GM19023 (cell line): ENCODE results near the gene MMP13.
"Not testable (repeated sequence)": the region's sequence is repeated elsewhere in the genome, so short reads cannot be mapped to it uniquely, and the experiment has no call there.

Experiments used
- ATAC-seq: cut with Tn5 transposase; IDR thresholded peaks from one replicate; pipeline ENCODE4 v1.9.1; 2021; ENCODE audit warnings: mild to moderate bottlenecking, moderate library complexity; ENCODE audit not compliant: unreplicated experiment

The MMP13 gene

DNA sequence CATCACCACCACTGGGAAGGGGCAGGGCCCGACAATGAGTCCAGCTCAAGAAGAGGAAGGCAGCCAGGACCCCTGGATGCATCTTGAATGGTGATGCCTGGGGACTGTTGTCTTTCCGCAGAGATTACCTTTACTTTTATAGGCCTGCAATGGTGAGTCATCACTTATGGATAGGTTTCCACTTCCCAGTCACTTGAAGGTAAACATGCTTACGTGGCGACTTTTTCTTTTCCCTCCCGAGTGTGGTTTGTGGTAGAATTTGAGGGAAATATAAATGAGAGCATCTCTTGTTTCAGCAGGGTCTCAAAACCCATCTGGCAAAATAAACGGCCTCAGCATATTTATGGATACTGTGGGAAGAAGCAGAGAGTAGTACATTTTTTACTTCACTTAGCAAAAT is at the start of gene MMP13:
Gene MMP13 (minus strand): TSS at position 109 of the 400 bp plus-strand sequence. CDS start 27 bp downstream, at position 82.
- no peak for ATAC-seq

DNA sequence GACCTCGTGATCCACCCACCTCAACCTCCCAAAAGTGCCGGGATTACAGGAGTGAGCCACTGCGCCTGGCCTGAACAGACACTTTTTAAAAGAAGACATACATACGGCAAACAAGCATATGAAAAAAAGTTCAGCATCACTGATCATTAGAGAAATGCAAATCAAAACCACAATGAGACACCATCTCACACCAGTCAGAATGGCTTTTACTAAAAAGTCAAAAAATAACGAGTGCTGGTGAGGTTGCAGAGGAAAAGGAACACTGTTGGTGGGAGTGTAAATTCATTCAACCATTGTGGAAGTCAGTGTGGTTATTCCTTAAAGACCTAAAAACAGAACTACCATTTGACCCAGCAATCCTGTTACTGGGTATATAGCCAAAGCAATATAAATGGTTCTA is 48.7 kb upstream of the MMP13 start:
- ATAC-seq = not testable (repeated sequence)

DNA sequence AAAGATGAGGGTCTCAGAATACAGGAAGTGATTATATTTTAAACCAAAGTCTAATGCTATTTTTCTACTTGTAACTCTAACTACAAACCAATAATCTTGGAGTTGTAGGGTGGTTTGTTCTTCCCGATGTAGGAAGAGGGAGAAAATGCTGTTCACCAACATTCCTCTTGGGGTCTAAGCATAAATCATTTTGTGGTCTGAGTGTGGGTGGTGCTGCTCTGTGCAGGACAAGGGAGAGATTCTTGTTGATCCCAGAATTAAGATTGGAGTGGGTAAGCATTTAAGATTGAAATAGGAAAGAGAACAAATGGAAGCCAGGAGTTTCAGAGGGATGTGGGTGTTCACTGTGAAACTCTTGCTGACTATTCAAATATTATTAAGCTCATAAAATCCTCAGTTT is 38.6 kb upstream of the MMP13 start:
- ATAC-seq = no peak

DNA sequence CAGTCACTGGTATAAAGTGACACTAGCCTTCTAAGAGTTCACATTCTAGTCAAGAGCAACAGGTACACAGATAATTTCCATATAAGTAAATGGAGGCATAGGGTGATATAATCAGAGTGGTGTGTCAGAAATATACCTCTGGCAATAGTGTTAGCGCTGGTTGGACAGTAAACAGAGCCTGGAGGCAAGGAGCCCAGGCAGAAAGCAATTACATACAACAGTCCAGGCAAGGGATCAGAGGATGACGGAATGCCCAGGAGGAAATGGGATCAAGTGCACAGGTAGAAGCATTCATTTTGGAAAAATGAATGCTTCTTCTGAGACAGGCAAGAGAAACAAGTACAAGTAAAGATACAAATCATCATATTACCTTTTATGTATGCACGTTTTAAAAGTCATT is 36.2 kb upstream of the MMP13 start:
- ATAC-seq = no peak

DNA sequence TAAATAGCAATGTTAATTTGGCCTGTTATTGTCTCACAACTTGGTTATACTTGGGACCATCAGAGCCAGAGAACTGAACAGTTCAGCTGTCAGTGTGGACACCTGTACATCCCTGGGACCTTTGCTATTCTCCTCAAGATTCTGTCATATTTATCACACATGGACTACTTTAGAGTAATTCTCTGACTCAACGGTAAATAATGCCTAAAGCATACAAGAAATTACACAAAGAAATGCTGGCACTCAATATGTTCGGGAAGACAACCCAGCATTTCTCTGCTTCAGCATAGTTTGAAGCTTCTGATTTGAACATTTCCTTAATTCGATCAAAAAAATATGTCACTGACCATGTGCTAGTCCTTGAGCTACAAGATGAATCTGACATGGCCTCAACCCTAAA is 34.6 kb upstream of the MMP13 start:
- no peak for ATAC-seq

DNA sequence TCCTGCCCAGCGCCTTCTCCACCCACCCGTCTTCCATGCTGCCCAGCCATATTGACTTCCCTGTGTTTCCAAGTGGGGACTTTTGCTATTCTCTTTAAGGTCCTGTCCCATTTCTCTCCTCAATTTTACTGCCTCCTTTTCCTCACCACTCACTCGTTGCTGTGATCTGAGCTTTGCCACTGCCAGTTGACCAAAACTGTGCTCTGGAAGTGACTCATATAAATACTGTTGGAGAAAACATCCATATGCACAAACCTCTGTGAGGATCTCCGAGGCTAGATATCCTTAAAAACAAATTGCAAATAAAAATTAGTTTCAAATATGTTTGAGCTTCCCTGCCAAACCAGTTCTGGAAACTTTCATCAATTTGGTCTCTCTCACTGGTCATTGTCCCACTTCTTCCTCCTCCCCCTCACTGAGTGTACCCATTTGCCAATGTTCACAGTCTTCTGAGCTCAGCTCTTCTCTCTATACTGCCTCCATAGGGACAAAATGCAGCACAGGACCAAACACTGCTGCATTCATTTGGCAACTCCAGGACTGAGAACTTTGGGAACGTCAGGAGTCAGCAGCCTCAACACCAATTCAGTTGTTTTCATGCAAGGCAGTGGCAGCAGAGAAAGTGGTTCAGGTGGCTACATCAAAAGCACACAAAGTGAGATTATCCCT is 34.0 kb upstream of the MMP13 start:
- no peak for ATAC-seq

DNA sequence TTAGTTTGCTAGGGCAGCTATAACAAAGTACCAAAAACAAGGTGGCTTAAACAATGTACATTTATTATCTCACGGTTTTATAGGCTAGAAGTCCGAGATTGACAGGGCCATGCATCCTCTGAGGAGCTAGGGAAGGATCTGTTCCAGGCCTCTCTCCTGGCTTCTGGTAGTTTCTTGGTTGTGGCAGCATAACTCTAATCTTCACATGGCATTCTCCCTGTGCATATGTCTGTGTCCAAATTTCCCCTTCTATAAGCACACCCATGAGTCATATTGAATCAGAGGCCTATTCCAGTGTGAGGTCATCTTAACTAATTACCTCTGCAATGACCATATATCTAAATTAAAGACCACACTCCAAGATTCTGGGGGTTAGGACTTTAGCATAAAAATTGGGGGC is 31.3 kb upstream of the MMP13 start:
- ATAC-seq = no peak

DNA sequence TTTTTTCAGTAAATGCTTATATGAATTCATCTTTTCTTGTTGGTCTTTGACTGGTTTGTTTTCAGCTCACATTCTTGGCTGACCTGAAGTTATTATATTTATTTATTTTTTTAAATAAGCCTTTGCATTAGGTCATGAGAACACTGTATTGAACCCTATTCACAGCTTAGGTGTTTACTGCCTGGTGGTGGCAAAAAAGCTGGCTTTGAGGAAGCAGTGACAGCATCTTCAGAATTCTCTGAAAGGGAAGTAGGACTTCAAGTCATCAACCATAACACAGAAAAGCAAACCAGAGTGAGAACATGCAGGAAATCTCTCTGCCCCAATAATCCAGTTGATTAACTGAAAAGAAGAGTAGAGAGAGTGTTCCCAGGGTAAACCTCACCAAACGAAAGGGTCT is 30.3 kb upstream of the MMP13 start:
- no peak for ATAC-seq

DNA sequence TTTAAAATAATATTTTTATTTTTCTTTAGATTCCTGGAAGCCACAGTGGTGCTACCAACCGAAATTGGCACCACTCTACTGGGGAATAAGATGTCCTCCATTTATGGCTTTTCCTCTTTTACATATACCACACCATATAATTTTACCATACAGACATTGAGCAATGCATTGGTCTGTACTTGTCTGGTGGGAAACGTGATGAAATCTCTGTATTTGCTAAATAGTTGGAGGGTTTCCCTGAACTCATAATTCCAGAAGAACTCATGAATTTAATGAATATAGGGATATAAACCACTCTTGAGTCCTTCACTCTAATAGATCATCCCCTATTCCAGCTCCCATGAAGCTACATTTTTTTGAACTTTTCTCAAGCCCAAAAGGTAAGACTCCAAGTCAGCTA is 28.0 kb upstream of the MMP13 start:
- ATAC-seq = no peak

DNA sequence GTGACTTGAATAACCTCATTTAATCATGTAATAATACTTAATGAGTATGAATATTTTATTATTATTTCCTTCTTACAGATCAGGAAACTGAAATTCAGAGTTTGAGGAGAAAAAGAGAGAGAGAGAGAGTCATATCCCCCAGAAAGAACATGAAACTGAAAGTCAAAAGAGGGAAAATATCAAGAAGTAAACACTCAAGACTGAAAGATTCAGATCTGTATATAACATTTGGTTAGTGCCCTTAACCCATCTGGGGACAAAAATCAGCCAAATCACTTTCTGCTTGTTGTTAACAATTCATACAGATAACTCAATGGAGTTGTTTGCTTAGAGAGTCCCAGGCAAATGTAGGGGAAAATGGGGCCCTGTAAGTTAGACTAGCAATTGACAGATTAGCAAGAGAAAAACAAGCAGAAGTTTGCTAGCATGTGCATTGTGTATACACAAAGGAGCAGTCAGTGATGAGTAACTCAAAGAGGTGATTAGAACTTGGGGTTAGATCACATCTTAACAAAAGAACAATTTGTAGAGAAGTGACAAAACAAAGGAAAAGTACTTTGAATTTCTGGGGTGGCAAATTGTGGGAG is 25.9 kb upstream of the MMP13 start:
- peak; percentile 48 for ATAC-seq

DNA sequence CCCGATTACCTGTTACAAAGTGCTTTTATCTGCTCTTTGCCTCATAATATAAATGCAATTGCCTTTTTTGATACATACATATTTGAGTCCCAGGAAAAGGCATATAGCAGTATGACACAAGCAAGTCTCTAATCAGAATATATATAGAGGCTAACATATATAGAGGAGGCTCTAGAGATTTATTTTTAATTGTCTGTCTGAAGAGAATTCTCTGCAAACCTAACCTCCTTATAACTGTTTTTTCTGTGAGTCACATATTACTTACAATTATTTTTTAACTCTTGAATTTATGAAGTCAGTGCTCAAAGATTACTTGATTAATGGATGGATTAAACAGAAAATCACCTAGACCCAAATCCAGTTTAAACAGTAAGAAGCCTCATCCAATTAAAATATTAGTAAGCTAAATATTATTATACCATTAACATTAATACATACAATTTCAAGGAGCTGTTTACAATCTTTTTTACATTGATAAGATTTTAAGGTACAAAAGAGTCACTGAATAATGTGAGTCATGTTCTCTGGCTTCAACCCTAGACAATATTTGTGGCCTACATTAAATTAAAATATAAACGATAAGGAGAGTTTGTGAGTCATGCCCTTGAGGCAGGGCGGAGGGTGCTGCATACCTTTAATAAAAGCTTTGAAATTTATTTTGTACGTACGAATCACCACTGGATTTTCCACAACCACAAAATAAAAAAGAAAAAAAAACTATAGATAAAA is 19.2 kb upstream of the MMP13 start:
- no peak for ATAC-seq

DNA sequence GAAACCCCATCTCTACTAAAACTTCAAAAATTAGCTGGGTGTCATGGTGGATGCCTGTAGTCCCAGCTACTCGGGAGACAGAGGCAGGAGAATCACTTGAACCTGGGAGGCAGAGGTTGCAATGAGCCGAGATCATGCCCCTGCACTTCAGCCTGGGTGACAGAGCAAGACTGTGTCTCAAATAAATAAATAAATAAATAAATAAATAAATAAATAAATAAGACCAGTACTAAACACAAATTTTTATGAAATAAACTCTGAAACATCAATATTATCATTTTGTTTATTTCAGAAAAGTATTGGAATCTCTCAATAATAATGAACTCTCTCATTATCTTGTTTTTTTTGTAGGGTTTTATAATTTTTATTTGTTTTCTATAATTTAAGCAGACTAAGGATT is 18.2 kb upstream of the MMP13 start:
- not testable (repeated sequence) for ATAC-seq

DNA sequence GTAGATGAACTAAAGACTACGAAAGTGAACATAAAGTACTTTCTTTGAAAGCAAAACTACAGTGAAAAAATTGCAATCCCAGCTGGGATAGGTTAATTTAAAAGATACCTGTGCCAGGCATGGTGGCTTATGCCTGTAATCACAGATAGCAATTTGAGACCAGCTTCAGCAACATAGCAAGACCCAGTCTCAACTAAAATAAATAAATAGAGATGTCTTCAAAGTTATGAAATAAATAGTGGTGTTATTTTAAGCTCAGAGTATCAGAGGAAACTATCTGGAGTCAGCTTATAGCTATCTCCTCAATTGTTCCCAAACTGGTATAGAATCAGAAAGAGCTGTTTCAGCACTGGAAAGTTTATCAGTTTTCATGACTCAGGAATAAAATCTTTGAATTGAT is 17.3 kb upstream of the MMP13 start:
- no peak for ATAC-seq

DNA sequence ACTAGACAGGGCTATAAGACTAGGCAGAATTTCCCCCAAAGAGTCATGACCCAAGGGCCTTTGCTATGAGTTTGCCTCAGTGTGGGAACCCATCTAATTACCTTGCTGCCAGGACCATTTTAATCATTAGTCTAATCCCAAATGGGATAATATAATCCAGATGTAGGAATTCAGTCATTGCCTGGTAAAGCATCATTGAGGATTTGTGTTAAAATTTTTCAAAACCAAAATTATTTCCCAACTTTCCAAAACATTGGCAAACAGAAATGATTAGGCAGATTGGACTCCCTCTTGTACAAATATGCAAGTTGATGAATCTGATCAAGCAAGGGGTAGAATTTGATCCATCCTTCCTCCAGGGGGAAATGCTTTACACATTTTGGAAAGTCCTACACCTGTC is 16.2 kb upstream of the MMP13 start:
- ATAC-seq = no peak

DNA sequence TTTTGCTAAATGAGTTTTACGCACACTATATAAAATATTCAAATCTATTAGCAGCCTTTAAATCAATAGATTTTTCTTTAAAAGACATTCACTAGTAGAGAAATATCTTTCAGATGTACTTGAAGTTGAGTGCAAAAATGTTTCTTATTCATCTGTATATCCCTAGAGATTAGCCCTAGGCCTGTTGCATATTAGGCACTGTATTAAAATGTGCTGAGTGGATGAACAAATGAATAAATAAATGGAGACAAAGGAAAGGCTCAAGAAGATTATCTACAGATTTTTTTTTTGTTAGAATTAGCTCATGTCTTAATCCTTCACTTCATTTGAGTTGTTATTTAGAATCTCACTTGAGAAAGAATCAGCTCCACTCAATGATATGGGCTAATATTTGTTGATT is 12.0 kb upstream of the MMP13 start:
- ATAC-seq = no peak

DNA sequence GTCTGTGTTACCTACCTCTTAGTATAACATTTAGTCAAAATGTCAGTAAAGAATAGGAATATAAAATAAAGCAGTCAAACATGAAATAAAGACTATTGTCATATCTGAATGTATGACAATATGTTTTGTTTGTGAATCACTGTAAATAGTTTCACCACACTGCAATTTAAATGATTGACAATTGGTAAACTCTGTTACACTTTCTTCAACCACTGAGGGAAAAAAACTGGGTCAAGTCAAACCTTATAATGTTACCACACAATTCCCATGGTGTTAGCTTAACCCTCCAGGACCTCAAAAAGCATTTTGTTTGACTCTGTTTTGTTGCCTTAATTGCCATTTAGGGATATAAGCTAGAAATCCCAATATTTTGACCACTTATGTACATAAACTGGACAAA is 10.5 kb upstream of the MMP13 start:
- no peak for ATAC-seq

DNA sequence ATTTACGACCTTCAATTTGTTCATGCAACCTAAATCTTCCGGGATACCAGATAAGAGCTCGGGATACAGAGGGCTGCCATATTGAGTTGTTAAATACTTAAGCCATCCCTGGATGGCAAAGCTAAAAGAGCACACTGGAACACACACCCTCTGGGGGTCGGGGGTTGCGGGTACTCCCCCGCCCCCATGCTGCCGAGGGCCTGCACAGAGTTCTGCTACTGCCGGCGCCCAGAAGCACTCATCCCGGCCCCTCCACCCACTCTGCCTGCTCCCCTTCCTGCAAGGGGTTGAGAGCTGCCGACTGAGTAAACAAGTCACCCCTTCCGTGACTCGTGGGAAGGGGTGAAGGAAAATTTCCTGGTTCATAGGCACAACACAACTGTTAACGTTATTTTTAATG is 9.3 kb upstream of the MMP13 start:
- no peak for ATAC-seq

DNA sequence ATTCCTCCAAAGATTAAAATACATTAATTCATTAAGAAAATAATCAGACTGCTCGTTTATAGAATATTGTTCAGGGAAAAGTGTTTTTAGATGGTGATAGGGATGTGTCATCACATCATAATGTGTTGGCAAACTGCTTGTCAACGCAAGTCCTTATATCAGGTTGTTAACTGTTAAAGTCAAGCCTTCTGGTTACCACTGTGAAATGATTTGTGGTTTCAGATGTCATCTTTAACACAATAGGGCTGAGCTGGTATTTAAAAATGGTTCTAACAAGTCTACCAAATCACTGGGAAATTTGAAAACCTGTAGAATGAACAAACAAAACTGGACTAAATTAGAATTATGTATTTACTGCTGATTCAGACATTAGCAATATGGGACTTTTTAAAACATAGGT is 2.4 kb upstream of the MMP13 start:
- no peak for ATAC-seq

DNA sequence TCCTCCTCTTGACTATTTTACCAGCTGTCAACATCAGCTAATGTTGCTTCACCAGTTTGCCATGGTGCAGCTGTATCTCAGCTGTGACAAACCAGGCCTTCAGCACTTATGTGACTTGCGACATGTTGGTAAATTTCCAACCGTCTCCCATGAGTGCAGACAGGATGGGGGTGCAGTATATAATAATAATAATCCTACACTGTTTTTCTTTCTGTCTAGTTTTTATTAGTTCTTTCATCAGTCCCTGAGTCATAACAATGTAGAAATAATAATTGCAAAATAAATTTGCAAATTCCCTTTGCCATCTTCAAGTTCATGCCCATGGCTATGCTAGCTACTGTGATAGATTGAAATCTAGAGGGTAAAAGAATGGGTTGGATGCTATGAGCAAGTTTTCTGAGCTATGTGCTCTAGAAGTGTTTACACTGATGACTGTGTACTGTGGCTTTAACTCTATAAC is 4.9 kb downstream of the MMP13 start:
- no peak for ATAC-seq

DNA sequence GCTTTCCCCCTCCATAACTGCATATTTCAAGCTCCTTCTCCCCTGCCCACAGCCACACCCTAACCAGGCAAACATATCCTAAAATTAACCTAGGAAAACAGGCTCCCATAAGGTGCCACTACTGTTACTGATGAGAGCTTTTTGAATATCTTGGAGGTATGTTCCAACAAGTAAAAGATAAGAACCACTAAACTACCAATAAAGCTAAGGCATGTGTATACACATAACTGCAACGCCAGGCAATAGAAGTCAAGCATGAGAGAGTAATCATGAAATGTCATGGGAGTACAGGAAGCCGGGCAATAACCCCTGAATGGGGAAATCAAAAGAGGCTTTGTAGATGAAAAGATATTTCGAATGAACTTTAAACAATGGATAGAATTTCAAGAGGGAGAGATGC is 9.3 kb downstream of the MMP13 start:
- no peak for ATAC-seq

DNA sequence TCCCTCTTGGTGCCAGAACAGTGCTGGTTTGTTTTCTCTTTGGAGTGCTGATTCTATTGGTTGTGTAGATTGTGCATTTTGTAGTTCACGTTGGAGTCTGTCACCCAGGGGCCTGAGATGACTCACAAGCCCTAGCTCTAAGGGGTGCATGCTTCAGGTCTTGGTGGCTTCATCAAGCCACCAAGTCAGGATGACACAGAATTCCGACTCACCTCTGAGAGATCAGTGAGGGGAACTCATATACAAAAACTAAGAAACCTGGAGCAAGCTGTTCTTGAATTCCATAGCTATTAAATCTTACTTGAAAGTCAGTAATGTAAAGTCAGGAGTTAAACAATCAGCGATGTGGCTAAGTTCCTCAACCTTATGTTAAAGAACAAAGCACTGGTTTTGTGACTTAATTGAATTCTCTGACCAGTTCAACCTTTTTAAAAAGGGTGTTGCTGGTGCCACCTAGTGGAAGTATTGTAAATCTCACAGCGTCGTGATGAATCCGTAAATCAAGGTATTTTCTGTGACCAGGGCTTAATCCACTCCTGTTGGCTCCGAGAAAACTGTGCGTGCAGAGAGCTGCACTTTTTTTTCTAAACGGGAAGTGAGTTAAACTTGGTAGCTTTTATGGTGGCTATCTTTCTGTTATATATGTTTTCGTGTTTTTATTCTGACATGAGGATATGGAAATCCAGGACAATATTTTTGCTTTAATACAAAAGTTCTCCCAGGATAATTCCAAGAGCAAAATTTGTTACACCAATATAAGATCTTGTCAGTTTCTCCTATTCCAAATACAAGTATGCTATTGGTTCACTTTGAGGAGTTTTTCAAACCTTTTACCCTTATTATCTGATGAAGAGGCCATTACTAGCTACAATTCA is 14.6 kb downstream of the MMP13 start:
- peak; percentile 78 for ATAC-seq
